ENCODE results near the gene FNDC1.

- no peak for TF ChIP-seq GATA2 (IDR thresholded peaks at IDR 0.05; ENCODE audit: low read depth, low read length)
- no peak for TF ChIP-seq GATA3 (IDR thresholded peaks at IDR 0.05; ENCODE audit: low read depth, low read length)
These were observed 91.0 kb downstream of the FNDC1 start for GRCh38 chr6:159260208-159260607.

Data from SH-SY5Y (cell line).